ENCODE measurements around the gene CSNK1G3. TPM values are rescaled to one million over a fixed set of nuclear protein-coding genes. Genes with fewer than 3 reads are reported as not detected.

Gene CSNK1G3
- total RNA-seq, 1 donor: 66.9 TPM

Other genes with a start within 250 kb of the CSNK1G3 start
- 17.1 and 24.2 TPM in 2 replicates for gene CEP120, start 88.8 kb upstream of the CSNK1G3 start, total RNA-seq

Measured in fibroblast of villous mesenchyme (primary cell).